Kidney (tissue), 14 donors: Measurements from ENCODE around the gene CXCL8. TPM values are rescaled to one million over a fixed set of nuclear protein-coding genes. Genes with fewer than 3 reads are reported as not detected.

ENCODE experiments used
- DNase-seq, 5 donors: peaks; one replicate each; pipeline ENCODE4 v3.0.0-alpha.2; 2013 to 2020
- FAIRE-seq: peaks from 2 replicates; lab custom pipeline; 2012; peaks lifted over from hg19 to GRCh38; lab: Jason Lieb, UNC
- H3K27ac ChIP-seq, 2 donors: one replicate each; pipeline ENCODE4 v1.7.0; 2013; ENCODE audit warnings: low read depth in 2 of 2, low read length in 2 of 2, inconsistent platforms in 1 of 2
- H3K27me3 ChIP-seq: one replicate; pipeline ENCODE4 v1.7.1; 2013; ENCODE audit warnings: low read length, inconsistent platforms; ENCODE audit not compliant: control insufficient read depth, insufficient read depth
- H3K36me3 ChIP-seq, 3 donors: one replicate each; pipeline versions ENCODE4 v1.7.0 to v1.7.1; 2013; ENCODE audit warnings: low read length in 3 of 3, control low read depth in 1 of 3, inconsistent platforms in 1 of 3; ENCODE audit not compliant: insufficient read depth in 3 of 3, control insufficient read depth in 2 of 3
- H3K4me1 ChIP-seq, 3 donors: one replicate each; pipeline versions ENCODE4 v1.7.0 to v1.7.1; 2013; ENCODE audit warnings: low read length in 3 of 3, inconsistent platforms in 1 of 3, low read depth in 1 of 3; ENCODE audit not compliant: control insufficient read depth in 2 of 3, insufficient read depth in 2 of 3
- H3K4me3 ChIP-seq, 3 donors: one replicate each; pipeline versions ENCODE4 v1.7.0 to v1.8.1; 2013; ENCODE audit warnings: low read length in 3 of 3, control low read depth in 1 of 3, inconsistent platforms in 1 of 3
- H3K9ac ChIP-seq, 3 donors: one replicate each; pipeline versions ENCODE4 v1.7.0 to v1.7.1; 2013; ENCODE audit warnings: low read length in 3 of 3, control low read depth in 1 of 3, inconsistent platforms in 1 of 3
- H3K9me3 ChIP-seq, 3 donors: one replicate each; pipeline versions ENCODE4 v1.7.0 to v1.7.1; 2013; ENCODE audit warnings: low read length in 3 of 3, control low read depth in 1 of 3, inconsistent platforms in 1 of 3; ENCODE audit not compliant: control insufficient read depth in 2 of 3, insufficient read depth in 1 of 3
- intact Hi-C: fragments of 100-400 bp; cut with DNase I; formaldehyde crosslinking; loops from one replicate; pipeline ENCODE4 v1.11.1; 2022
- polyA plus RNA-seq: library from polyadenylated mRNA; stranded (reverse); fragments of 350-450 nt; fragmentation: Illumina TruSeq; extraction: RNeasy Lipid Tissue Mini Kit (QIAGEN cat#74804); gene quantifications from one replicate; pipeline ENCODE4 v1.2.3, GENCODE V29; 2014; ENCODE audit warnings: low read depth, low replicate concordance; ENCODE audit not compliant: insufficient read depth
- total RNA-seq: library from RNA; stranded (reverse); fragmentation: NEBNext Ultra II Directional; extraction: Animal tissue kit (Norgen Biotek cat#: 25700); gene quantifications from one replicate; pipeline ENCODE4 v1.2.1, GENCODE V29; 2021
- TF ChIP-seq, protein P1 (sequence below): IDR thresholded peaks from 3 replicates; pipeline ENCODE4 v1.5.1; 2012; ENCODE audit warnings: mild to moderate bottlenecking, moderate library complexity, borderline replicate concordance; ENCODE audit not compliant: insufficient read depth; ENCODE audit errors: extremely low read depth
- donor health status: control.
- donor health status: control.
- donor health status: control.
- donor health status: control.
- donor health status: control.
- donor health status: DM: yes; HTN: yes; CAD: no.
- donor health status: Normal renal cell carcinoma (clear cell type).

The CXCL8 gene
- total and polyA plus RNA-seq, 2 donors from 2014 or later, result 1.3 to 4.8 TPM

- TF ChIP-seq, protein P1, sequence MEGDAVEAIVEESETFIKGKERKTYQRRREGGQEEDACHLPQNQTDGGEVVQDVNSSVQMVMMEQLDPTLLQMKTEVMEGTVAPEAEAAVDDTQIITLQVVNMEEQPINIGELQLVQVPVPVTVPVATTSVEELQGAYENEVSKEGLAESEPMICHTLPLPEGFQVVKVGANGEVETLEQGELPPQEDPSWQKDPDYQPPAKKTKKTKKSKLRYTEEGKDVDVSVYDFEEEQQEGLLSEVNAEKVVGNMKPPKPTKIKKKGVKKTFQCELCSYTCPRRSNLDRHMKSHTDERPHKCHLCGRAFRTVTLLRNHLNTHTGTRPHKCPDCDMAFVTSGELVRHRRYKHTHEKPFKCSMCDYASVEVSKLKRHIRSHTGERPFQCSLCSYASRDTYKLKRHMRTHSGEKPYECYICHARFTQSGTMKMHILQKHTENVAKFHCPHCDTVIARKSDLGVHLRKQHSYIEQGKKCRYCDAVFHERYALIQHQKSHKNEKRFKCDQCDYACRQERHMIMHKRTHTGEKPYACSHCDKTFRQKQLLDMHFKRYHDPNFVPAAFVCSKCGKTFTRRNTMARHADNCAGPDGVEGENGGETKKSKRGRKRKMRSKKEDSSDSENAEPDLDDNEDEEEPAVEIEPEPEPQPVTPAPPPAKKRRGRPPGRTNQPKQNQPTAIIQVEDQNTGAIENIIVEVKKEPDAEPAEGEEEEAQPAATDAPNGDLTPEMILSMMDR, result no peak
Observed at GRCh38 chr4:73777612-73778011, 37.2 kb downstream of the CXCL8 start.

GRCh38 chr4:73780243-73780642 lies 39.9 kb downstream of the CXCL8 start:
- Histone ChIP-seq H3K27ac (no peak overlapping the region), H3K9ac (no peak overlapping the region), H3K4me1 (no peaks in the 10 kb centered on the region), H3K36me3 (no peaks in the 10 kb centered on the region), H3K27me3 (no peaks in the 10 kb centered on the region), H3K9me3 (no peaks in the 10 kb centered on the region), H3K4me3 (no peak overlapping the region)
- intact Hi-C loops, result no loop called here
- TF ChIP-seq, protein P1, result no peak
- DNase-seq, result no peak
- no peak for FAIRE-seq

More at GRCh38 chr4:73777612-73778011, 37.2 kb downstream of the CXCL8 start:
- H3K27me3 ChIP-seq, result no peaks in the 10 kb centered on the region
- no peaks in the 10 kb centered on the region for H3K9me3 ChIP-seq
- no peaks in the 10 kb centered on the region for H3K4me1 ChIP-seq
- no peak overlapping the region for H3K9ac ChIP-seq
- intact Hi-C loops, result no loop called here
- no peak overlapping the region for H3K27ac ChIP-seq
- no peak for FAIRE-seq
- H3K4me3 ChIP-seq, result no peak overlapping the region
- DNase-seq, result no peak
- H3K36me3 ChIP-seq, result no peaks in the 10 kb centered on the region

DNA sequence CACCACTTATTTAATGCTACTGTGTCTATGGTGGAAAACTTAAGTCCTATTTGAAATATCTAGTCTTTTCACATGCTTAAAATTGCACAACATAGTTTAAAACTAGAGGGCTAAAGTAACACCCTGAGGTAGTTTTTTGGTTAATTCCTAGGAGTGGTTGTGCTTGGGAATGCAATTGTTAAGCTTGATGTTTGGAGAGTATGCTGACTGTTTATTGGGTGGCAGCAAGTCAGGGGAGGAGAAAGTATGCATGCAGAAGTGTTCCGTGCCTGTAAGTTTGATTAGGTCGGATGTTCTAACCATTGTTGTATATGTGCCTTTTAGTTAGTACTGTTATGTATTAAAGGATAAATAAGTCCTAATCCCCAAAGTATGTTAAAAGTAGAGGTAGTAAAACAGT lies 40.5 kb downstream of the CXCL8 start:
- no peaks in the 10 kb centered on the region for H3K36me3 ChIP-seq
- no peaks in the 10 kb centered on the region for H3K4me1 ChIP-seq
- TF ChIP-seq, protein P1, result no peak
- H3K4me3 ChIP-seq, result no peak overlapping the region
- no peak overlapping the region for H3K9ac ChIP-seq
- intact Hi-C loops, result no loop called here
- H3K27me3 ChIP-seq, result no peaks in the 10 kb centered on the region
- FAIRE-seq (no peak), DNase-seq (no peak)
- H3K9me3 ChIP-seq, result no peaks in the 10 kb centered on the region
- H3K27ac ChIP-seq, result no peak overlapping the region

DNA sequence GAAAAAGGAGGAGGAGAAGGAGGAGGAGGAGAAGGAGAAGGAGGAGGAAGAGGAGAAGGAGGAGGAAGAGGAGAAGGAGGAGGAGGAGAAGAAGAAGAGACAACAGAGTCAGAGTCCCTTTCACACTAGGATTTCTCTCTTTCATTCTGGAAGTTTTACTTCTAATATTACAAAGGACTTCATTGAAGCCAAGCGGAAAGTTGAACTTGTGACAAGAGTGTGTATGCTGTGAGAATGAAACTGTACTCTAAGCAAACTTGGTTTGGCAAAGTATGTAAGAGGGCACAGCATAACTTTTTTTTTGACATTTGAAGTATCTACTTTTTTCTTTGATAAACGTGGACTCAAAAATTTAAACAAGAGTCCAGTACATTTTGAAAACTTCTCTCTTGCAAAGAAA lies 48.0 kb downstream of the CXCL8 start:
- intact Hi-C loops, result no loop called here
- H3K9me3 ChIP-seq, result no peaks in the 10 kb centered on the region
- DNase-seq (no peak), FAIRE-seq (no peak)
- H3K27me3 ChIP-seq, result no peaks in the 10 kb centered on the region
- H3K27ac ChIP-seq, result no peak overlapping the region
- no peaks in the 10 kb centered on the region for H3K36me3 ChIP-seq
- H3K4me3 ChIP-seq, result no peak overlapping the region
- H3K9ac ChIP-seq, result no peak overlapping the region
- TF ChIP-seq, protein P1, result no peak
- no peaks in the 10 kb centered on the region for H3K4me1 ChIP-seq
